Motor neuron (in vitro differentiated cells): ENCODE results near the gene GPX8. TPM values are rescaled to one million over a fixed set of nuclear protein-coding genes. Genes with fewer than 3 reads are reported as not detected.

Source experiments
- ATAC-seq, 8 experiments: fragments of 200-7000 bp; cut with Tn5 transposase; replicated peaks in 6 of 8; 2 replicates each; pipeline ENCODE4 v1.8.0; 2021; ENCODE audit warnings: mild to moderate bottlenecking in 8 of 8, moderate library complexity in 8 of 8
- H3K27ac ChIP-seq, 2 donors: fragments of 250-450 bp; sonication (Bioruptor Pico); 2 replicates each; pipeline ENCODE4 v1.9.0; 2021; ENCODE audit warnings: antibody characterized with exemption in 2 of 2, mild to moderate bottlenecking in 2 of 2, moderate library complexity in 1 of 2
- H3K4me1 ChIP-seq, 2 donors: fragments of 250-450 bp; sonication (Bioruptor Pico); replicated peaks in 1 of 2; 2 replicates each; pipeline ENCODE4 v1.6.1; 2021; ENCODE audit warnings: antibody characterized with exemption in 2 of 2, mild to moderate bottlenecking in 2 of 2, moderate library complexity in 1 of 2
- H3K4me3 ChIP-seq, 5 donors: fragments of 250-450 bp; sonication (Bioruptor Pico); 2 replicates each; pipeline ENCODE4 v1.9.0; 2021; ENCODE audit warnings: antibody characterized with exemption in 5 of 5, mild to moderate bottlenecking in 5 of 5, moderate library complexity in 4 of 5
- WGBS, 10 experiments: fragments of 450-650 bp; shearing (Covaris generic); methylation state at CpG; one replicate each; pipeline ENCODE4 v1.0.0; 2022; 5-methylcytosine and 5-hydroxymethylcytosine counted together
- in situ Hi-C, 9 experiments: fragments of 400-800 bp; cut with MboI; loops; one replicate each; pipeline ENCODE4 v1.15.0; 2021; ENCODE audit warnings: low sequenced_read_pairs in 9 of 9, low pct_unique_long_range_greater_than_20kb in 2 of 9; ENCODE audit not compliant: unreplicated experiment in 9 of 9
- total RNA-seq, 8 experiments: library from RNA; unstranded; fragments of 300-600 nt; gene quantifications; 2 replicates each; pipeline versions ENCODE4 v1.2.3 to v1.2.4, GENCODE V29; 2022

GPX8 gene
- total RNA-seq, 8 experiments from 2014 or later, result 10.5 to 144 (median 12.0) TPM

GRCh38 chr5:55146543-55147151 is 13.3 kb upstream of the GPX8 start:
- in situ Hi-C loops, result loop anchor here in 7 of 9 experiments (10.0 to 25.0 kb wide), 4 partner anchors 202 to 634 kb away; partner anchors contain the start of gene SNX18 (in 1 of the 7)
- H3K4me3 ChIP-seq, result no peak overlapping the region
- no peaks in the 10 kb centered on the region for H3K4me1 ChIP-seq
- ATAC-seq, result peak; percentile 46 to 97 (median 94)
- no peak overlapping the region for H3K27ac ChIP-seq
- 3 to 50% (median 7%) methylated on average over 2 to 11 of the region's 11 CpGs for WGBS, 10 experiments

- WGBS, 10 experiments, result 0 to 83% (median 40%) methylated on average over 1 to 2 of the region's 2 CpGs; no CpG with 5 or more reads in 1 of the 10 experiments
- in situ Hi-C loops, result loop anchor here in 7 of 9 experiments (10.0 to 25.0 kb wide), 4 partner anchors 205 to 637 kb away; partner anchors contain the start of gene SNX18 (in 1 of the 7)
- peak in 6 of 8 experiments; percentile 26 to 97 (median 88) for ATAC-seq
- Histone ChIP-seq H3K4me1 (no peaks in the 10 kb centered on the region), H3K4me3 (no peak overlapping the region), H3K27ac (no peak overlapping the region)
Measured at GRCh38 chr5:55149308-55149795, 10.6 kb upstream of the GPX8 start.

- no peak for ATAC-seq
- Histone ChIP-seq H3K4me1 (no peaks in the 10 kb centered on the region), H3K27ac (no peak overlapping the region), H3K4me3 (no peak overlapping the region)
- 11 to 79% (median 60%) methylated on average over 1 to 4 of the region's 5 CpGs; no CpG with 5 or more reads in 1 of the 10 experiments for WGBS, 10 experiments
- in situ Hi-C loops, result loop anchor here in 2 of 9 experiments (10.0 to 25.0 kb wide), 3 partner anchors 240 to 615 kb away; no protein-coding TSS in a partner anchor
Measured at GRCh38 chr5:55151923-55152842, 7.8 kb upstream of the GPX8 start.

- ATAC-seq, result no peak
- H3K4me3 ChIP-seq, result no peak overlapping the region
- H3K4me1 ChIP-seq, result no peaks in the 10 kb centered on the region
- WGBS, 10 experiments, result 3 to 97% (median 70%) methylated on average over 2 to 3 of the region's 3 CpGs
- H3K27ac ChIP-seq, result no peak overlapping the region
- in situ Hi-C loops, result loop anchor here in 2 of 9 experiments (10.0 to 25.0 kb wide), 3 partner anchors 243 to 618 kb away; no protein-coding TSS in a partner anchor
Measured at GRCh38 chr5:55154873-55155272, 5.1 kb upstream of the GPX8 start.

GRCh38 chr5:55160493-55161209 is 680 bp downstream of the GPX8 start:
- Histone ChIP-seq H3K4me3 (peak overlapping the region; percentile 20 to 45 (median 38)), H3K4me1 (no peaks in the 10 kb centered on the region), H3K27ac (peak overlapping the region in 1 of 2 donors; percentile 47)
- in situ Hi-C loops, result loop anchor here in 2 of 9 experiments (25.0 kb wide), 2 partner anchors 248 to 623 kb away; no protein-coding TSS in a partner anchor
- WGBS, 10 experiments, result 0 to 5% (median 2%) methylated on average over 3 to 9 of the region's 9 CpGs
- ATAC-seq, result peak; percentile 70 to 86 (median 80)

GRCh38 chr5:55162666-55163065 is 2.7 kb downstream of the GPX8 start:
- Histone ChIP-seq H3K4me3 (no peak overlapping the region), H3K4me1 (no peaks in the 10 kb centered on the region), H3K27ac (no peak overlapping the region)
- 0 to 94% (median 67%) methylated on average over 1 to 4 of the region's 4 CpGs; no CpG with 5 or more reads in 2 of the 10 experiments for WGBS, 10 experiments
- no peak for ATAC-seq
- in situ Hi-C loops, result loop anchor here in 2 of 9 experiments (25.0 kb wide), 2 partner anchors 250 to 625 kb away; no protein-coding TSS in a partner anchor

- in situ Hi-C loops, result loop anchor here in 2 of 9 experiments (25.0 kb wide), 2 partner anchors 259 to 634 kb away; no protein-coding TSS in a partner anchor
- no peak for ATAC-seq
- Histone ChIP-seq H3K4me3 (no peak overlapping the region), H3K4me1 (peaks cover 3 to 9% of the 10 kb centered on the region in 2 donors), H3K27ac (no peak overlapping the region)
- 0 to 25% (median 6%) methylated on average over 1 to 2 of the region's 2 CpGs for WGBS, 10 experiments
Measured at GRCh38 chr5:55171471-55171870, 11.5 kb downstream of the GPX8 start.

GRCh38 chr5:55172051-55172899 is 12.3 kb downstream of the GPX8 start:
- peaks cover 3 to 9% of the 10 kb centered on the region in 2 donors for H3K4me1 ChIP-seq
- 6 to 19% (median 11%) methylated on average over 4 to 15 of the region's 15 CpGs for WGBS, 10 experiments
- no peak overlapping the region for H3K27ac ChIP-seq
- peak overlapping the region; percentile 35 to 52 (median 47) for H3K4me3 ChIP-seq
- ATAC-seq, result peak; percentile 15 to 42 (median 20)
- in situ Hi-C loops, result loop anchor here in 2 of 9 experiments (25.0 kb wide), 2 partner anchors 260 to 635 kb away; no protein-coding TSS in a partner anchor

- peaks cover 3 to 9% of the 10 kb centered on the region in 2 donors for H3K4me1 ChIP-seq
- peak; percentile 81 to 91 (median 85) for ATAC-seq
- in situ Hi-C loops, result loop anchor here in 2 of 9 experiments (25.0 kb wide), 2 partner anchors 261 to 636 kb away; no protein-coding TSS in a partner anchor
- H3K4me3 ChIP-seq, result peak within 1 kb of the TSS; percentile 35 to 52 (median 47)
- WGBS, 10 experiments, result 0 to 5% (median 0%) methylated on average over 1 to 8 of the region's 69 CpGs; no CpG with 5 or more reads in 4 of the 10 experiments
- no peak within 1 kb of the TSS for H3K27ac ChIP-seq
Measured at GRCh38 chr5:55172937-55173686, 13.1 kb downstream of the GPX8 start, which contains the start of gene CDC20B. Gene CDC20B (minus strand): TSS chr5:55173177. CDS start chr5:55173000, 177 bp downstream.

- Histone ChIP-seq H3K27ac (no peak overlapping the region), H3K4me1 (peaks cover 3 to 9% of the 10 kb centered on the region in 2 donors), H3K4me3 (peak overlapping the region; percentile 35 to 52 (median 47))
- ATAC-seq, result peak in 4 of 8 experiments; percentile 0 to 4 (median 2)
- WGBS, 10 experiments, result 0 to 60% (median 13%) methylated on average over 1 to 7 of the region's 8 CpGs; no CpG with 5 or more reads in 2 of the 10 experiments
- in situ Hi-C loops, result loop anchor here in 2 of 9 experiments (25.0 kb wide), 2 partner anchors 261 to 636 kb away; no protein-coding TSS in a partner anchor
Measured at GRCh38 chr5:55173687-55174230, 13.8 kb downstream of the GPX8 start.
